ENCODE data around the gene DCTD.

Gene DCTD

GRCh38 chr4:182893047-182893446 lies 24.1 kb downstream of the DCTD start:
- no peak for DNase-seq (ENCODE audit: low read depth in 2 of 2)

GRCh38 chr4:182890202-182890601 lies 27.0 kb downstream of the DCTD start:
- DNase-seq (ENCODE audit: low read depth in 2 of 2), result no peak

- no peak for DNase-seq (ENCODE audit: low read depth in 2 of 2)
Observed at GRCh38 chr4:182888891-182889290, 28.3 kb downstream of the DCTD start.

- DNase-seq (ENCODE audit: low read depth in 2 of 2), result no peak
Observed at GRCh38 chr4:182886768-182887167, 30.4 kb downstream of the DCTD start.

- DNase-seq (ENCODE audit: low read depth in 2 of 2), result no peak
Observed at GRCh38 chr4:182886205-182886604, 31.0 kb downstream of the DCTD start.

GRCh38 chr4:182885738-182886077 lies 31.5 kb downstream of the DCTD start:
- no peak for DNase-seq (ENCODE audit: low read depth in 2 of 2)

- DNase-seq (ENCODE audit: low read depth in 2 of 2), result no peak
Observed at GRCh38 chr4:182885022-182885737, 32.0 kb downstream of the DCTD start.

GRCh38 chr4:182884040-182884439 lies 33.1 kb downstream of the DCTD start:
- no peak for DNase-seq (ENCODE audit: low read depth in 2 of 2)

GRCh38 chr4:182883351-182883750 lies 33.8 kb downstream of the DCTD start:
- no peak for DNase-seq (ENCODE audit: low read depth in 2 of 2)

GRCh38 chr4:182881914-182882313 lies 35.3 kb downstream of the DCTD start:
- no peak for DNase-seq (ENCODE audit: low read depth in 2 of 2)

- DNase-seq (ENCODE audit: low read depth in 2 of 2), result no peak
Observed at GRCh38 chr4:182880387-182881356, 36.5 kb downstream of the DCTD start.

- no peak for DNase-seq (ENCODE audit: low read depth in 2 of 2)
Observed at GRCh38 chr4:182879913-182880312, 37.3 kb downstream of the DCTD start.

- no peak for DNase-seq (ENCODE audit: low read depth in 2 of 2)
Observed at GRCh38 chr4:182878633-182879495, 38.3 kb downstream of the DCTD start.

- no peak for DNase-seq (ENCODE audit: low read depth in 2 of 2)
Observed at GRCh38 chr4:182877326-182877883, 39.8 kb downstream of the DCTD start.

GRCh38 chr4:182876427-182876826 lies 40.8 kb downstream of the DCTD start:
- no peak for DNase-seq (ENCODE audit: low read depth in 2 of 2)

- DNase-seq (ENCODE audit: low read depth in 2 of 2), result no peak
Observed at GRCh38 chr4:182875453-182876405, 41.5 kb downstream of the DCTD start.

- DNase-seq (ENCODE audit: low read depth in 2 of 2), result no peak
Observed at GRCh38 chr4:182874797-182875345, 42.3 kb downstream of the DCTD start.

GRCh38 chr4:182874304-182874751 lies 42.9 kb downstream of the DCTD start:
- DNase-seq (ENCODE audit: low read depth in 2 of 2), result no peak

- DNase-seq (ENCODE audit: low read depth in 2 of 2), result no peak
Observed at GRCh38 chr4:182873726-182874125, 43.5 kb downstream of the DCTD start.

- no peak for DNase-seq (ENCODE audit: low read depth in 2 of 2)
Observed at GRCh38 chr4:182873289-182873688, 43.9 kb downstream of the DCTD start.

Data from stimulated activated CD4-positive, alpha-beta T cell treated with anti-CD3 and anti-CD28 coated beads, Interleukin-4, amount 100 ng/mL, for 48 hours (primary cell).